GM12878 (cell line): ENCODE measurements around the gene MUC5B.
"Not testable (repeated sequence)": the region's sequence is repeated elsewhere in the genome, so short reads cannot be mapped to it uniquely, and the experiment has no call there.

Experiments
- CEBPB ChIP-seq, 2 experiments: fragments of 150-350 bp in 1 of 2; IDR thresholded peaks; 2 replicates each; pipeline ENCODE4 v1.6.1; 2012 to 2014; ENCODE audit warnings: low read depth in 2 of 2, low read length in 2 of 2, borderline replicate concordance in 1 of 2, inconsistent platforms in 1 of 2
- EP300 ChIP-seq, 2 experiments: fragments of 150-350 bp in 1 of 2; IDR thresholded peaks; 2 replicates each; pipeline ENCODE4 v1.6.1; 2011 to 2012; ENCODE audit warnings: low read depth in 2 of 2, low read length in 2 of 2, borderline replicate concordance in 1 of 2, improper control_type of control experiment in 1 of 2, inconsistent platforms in 1 of 2; ENCODE audit not compliant: control insufficient read depth in 1 of 2
- MTA3 ChIP-seq: IDR thresholded peaks from 2 replicates; pipeline ENCODE4 v1.6.1; 2012; ENCODE audit warnings: low read length, inconsistent platforms, borderline replicate concordance
- ZNF274 ChIP-seq: IDR thresholded peaks from one replicate; pipeline ENCODE4 v1.8.0; 2011; ENCODE audit not compliant: insufficient read length, insufficient read depth

- TF ChIP-seq EP300 (IDR thresholded peaks at IDR 0.05; ENCODE audit: borderline replicate concordance in 1 of 2, control insufficient read depth in 1 of 2, low read depth in 2 of 2, low read length in 2 of 2); MTA3; CEBPB (IDR thresholded peaks at IDR 0.05; ENCODE audit: borderline replicate concordance in 1 of 2, low read depth in 2 of 2, low read length in 2 of 2); ZNF274: not testable (repeated sequence)
Measured at GRCh38 chr11:1242751-1243150, 19.9 kb downstream of the MUC5B start.
